Activated naive CD8-positive, alpha-beta T cell (primary cell): Measurements from ENCODE around the gene FAM200A.

Experiments
- H3K27ac Mint-ChIP-seq: one replicate; pipeline ENCODE4 v1.8.0; 2021; ENCODE audit warnings: mixed read lengths
- H3K27me3 Mint-ChIP-seq: one replicate; pipeline ENCODE4 v1.8.0; 2021; ENCODE audit warnings: mixed read lengths
- H3K36me3 Mint-ChIP-seq: one replicate; pipeline ENCODE4 v1.8.0; 2021; ENCODE audit warnings: mixed read lengths
- H3K4me1 Mint-ChIP-seq: one replicate; pipeline ENCODE4 v1.8.0; 2021; ENCODE audit warnings: low read depth, mixed read lengths
- H3K4me3 Mint-ChIP-seq: one replicate; pipeline ENCODE4 v1.8.0; 2021; ENCODE audit warnings: mild to moderate bottlenecking, mixed read lengths
- H3K9me3 Mint-ChIP-seq: one replicate; pipeline ENCODE4 v1.8.0; 2021; ENCODE audit warnings: low read depth, mixed read lengths

Gene FAM200A

DNA sequence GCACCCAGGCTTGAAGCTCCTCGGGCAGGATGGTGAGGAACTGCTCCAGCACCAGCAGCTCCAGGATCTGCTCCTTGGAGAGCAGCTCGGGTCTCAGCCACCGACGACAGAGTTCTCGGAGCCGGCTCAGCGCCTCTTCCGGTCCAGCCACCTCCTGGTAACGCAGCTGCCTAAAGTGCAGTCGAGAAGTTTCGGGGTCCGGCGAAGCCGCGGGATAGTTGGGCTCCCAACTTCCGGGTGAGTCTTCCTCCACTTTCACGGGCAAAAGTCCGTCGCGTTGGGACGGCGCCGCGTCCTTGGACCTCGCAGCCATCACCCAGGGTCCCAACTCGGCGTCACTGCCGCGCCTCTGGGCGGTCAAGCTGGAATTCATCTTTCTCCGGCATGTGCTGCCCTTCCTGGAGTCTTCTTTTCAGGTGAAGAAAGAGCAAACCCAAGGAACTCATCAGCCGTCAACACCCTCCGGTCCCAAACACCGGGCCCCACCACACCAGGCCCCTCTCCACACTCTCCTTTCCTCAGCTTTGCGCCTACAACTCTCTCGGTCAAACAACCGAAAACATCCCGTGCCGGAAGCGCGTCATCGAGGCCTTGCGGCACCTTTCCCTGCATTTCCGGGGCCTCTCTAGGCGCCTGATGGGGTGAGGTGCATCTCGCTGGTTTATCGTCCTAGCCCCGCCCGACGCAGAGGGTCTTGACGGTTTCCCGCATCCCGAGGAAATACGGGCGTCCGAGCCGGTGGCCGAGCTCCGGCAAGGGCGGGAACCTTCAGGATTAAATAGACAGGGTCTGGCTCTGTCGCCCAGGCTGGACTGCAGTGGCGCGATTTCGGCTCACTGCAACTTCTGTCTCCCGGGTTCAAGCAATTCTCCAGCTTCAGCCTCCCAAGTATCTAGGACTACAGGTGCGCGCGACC is 51.9 kb downstream of the FAM200A start, which contains the start of gene ZNF394:
Gene ZNF394 (minus strand): TSS at position 561 of the 916 bp plus-strand sequence. CDS start 188 bp downstream, at position 373.
- H3K27ac Mint-ChIP-seq = peak within 1 kb of the TSS; percentile 99
- H3K36me3 Mint-ChIP-seq = peaks cover 8% of the 10 kb centered on the region

DNA sequence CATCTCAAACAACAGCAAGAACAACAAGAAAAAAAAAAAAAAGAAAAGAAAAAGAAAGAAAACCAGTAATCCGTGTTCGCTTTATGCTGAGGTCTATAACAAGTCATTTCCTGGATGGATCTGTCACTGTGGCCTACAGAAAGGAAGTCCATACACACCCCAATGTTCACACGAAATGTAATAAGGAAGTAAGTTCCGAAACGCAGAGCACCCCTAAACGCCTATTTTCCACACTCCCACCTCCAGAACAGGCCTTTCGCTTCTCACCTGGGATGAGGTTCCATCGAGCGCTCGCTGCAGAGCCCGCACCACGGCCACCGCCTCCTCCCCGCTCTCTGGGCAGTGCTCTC is 52.6 kb downstream of the FAM200A start:
- Mint-ChIP-seq H3K27me3 (no peaks in the 10 kb centered on the region), H3K4me1 (peaks cover 27% of the 10 kb centered on the region), H3K9me3 (no peaks in the 10 kb centered on the region), H3K4me3 (peak overlapping the region; percentile 99), H3K27ac (peak overlapping the region; percentile 99), H3K36me3 (peaks cover 9% of the 10 kb centered on the region)

More for the DNA sequence above, 51.9 kb downstream of the FAM200A start, which contains the start of gene ZNF394:
- H3K9me3 Mint-ChIP-seq = no peaks in the 10 kb centered on the region
- H3K27me3 Mint-ChIP-seq = no peaks in the 10 kb centered on the region
- peaks cover 27% of the 10 kb centered on the region for H3K4me1 Mint-ChIP-seq
- peak within 1 kb of the TSS; percentile 99 for H3K4me3 Mint-ChIP-seq

DNA sequence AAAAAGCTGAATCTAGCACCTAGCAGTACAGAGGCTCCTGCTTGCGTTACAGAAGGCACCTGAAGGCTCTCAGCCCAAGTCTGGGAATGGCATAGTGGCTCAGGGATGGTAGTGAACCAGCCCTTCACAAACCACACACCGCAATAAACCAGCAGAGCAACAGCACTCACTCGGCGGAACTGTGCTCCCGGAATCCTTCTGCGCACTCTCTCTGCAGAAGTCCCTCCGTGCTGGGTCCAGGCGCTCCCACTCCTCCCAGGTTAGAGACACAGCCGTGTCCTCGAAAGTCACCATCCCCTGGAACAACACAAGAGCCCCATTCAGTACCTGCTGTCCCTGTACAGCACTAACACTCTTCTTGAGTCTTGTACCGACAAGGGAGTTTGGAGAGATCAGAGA is 53.4 kb downstream of the FAM200A start:
- Mint-ChIP-seq H3K36me3 (peaks cover 17% of the 10 kb centered on the region), H3K4me1 (peaks cover 27% of the 10 kb centered on the region), H3K9me3 (peaks cover 7% of the 10 kb centered on the region), H3K27me3 (no peaks in the 10 kb centered on the region), H3K4me3 (peak overlapping the region; percentile 99), H3K27ac (peak overlapping the region; percentile 99)

DNA sequence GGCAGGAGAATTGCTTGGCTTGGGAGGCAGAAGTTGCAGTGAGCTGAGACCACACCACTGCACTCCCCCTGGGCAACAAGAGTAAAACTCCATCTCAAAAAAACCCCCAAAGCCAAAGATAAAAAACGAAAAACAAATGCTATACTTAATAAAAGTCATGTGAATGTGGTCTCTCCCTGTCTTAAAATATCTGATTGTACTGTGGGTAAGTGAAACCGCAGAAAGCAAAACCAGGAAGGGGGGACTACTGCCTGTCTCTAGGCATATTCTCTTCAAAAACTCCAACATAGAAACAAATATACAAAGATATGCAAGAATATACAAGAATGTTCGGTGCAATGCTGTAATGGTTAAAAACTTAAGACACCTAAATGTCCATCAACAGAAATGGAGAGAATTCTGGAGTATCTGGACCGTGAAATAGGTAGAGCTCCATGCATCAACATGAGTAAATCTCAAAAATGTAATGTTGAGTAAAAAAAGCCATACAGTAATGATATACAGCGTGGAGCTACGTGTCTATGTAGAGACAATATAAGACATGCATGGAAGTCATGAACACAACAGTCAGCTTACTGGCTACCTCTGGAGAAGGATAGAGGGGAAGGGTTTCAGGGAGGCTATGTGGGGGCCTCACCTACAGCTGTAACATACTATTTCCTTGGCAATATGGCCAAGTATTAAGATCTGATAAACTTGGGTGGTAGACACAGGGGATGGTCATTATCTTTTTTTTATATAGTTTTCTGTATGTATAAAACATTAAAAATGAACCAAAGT is 54.0 kb downstream of the FAM200A start:
- Mint-ChIP-seq H3K27me3 (no peaks in the 10 kb centered on the region), H3K36me3 (peaks cover 20% of the 10 kb centered on the region), H3K9me3 (peaks cover 8% of the 10 kb centered on the region), H3K4me1 (peaks cover 27% of the 10 kb centered on the region), H3K4me3 (peak overlapping the region; percentile 99), H3K27ac (peak overlapping the region; percentile 69)
